ENCODE data around the gene EIF2B2. TPM values are rescaled to one million over a fixed set of nuclear protein-coding genes. Genes with fewer than 3 reads are reported as not detected.

Gene EIF2B2
- total RNA-seq, 2 experiments from 2014 or later, result 55.6 to 69.8 TPM

- POLR2A ChIA-PET, result interaction anchor here (0.5 kb wide), 1 partner anchor 92 kb away, joined by 3 read pairs; no protein-coding TSS in a partner anchor
- Mint-ChIP-seq H3K27me3 (no peaks in the 10 kb centered on the region), H3K4me1 (no peaks in the 10 kb centered on the region), H3K4me3 (no peak overlapping the region), H3K9me3 (ENCODE audit: low read depth) (no peaks in the 10 kb centered on the region), H3K27ac (no peak overlapping the region), H3K36me3 (ENCODE audit: low read depth) (peaks cover 40% of the 10 kb centered on the region)
- no peak for DNase-seq
- intact Hi-C loops (cut with DNase I, micrococcal nuclease), result no loop called here
- CTCF ChIA-PET, result interaction anchor here (0.8 to 1.2 kb wide), 4 partner anchors 16 to 69 kb away, joined by 3 to 5 read pairs (median 4); partner anchors contain the start of genes ACYP1 and EIF2B2
- ATAC-seq, result no peak
Measured at GRCh38 chr14:75018694-75019093, 16.0 kb downstream of the EIF2B2 start.

- peak; percentile 24 for DNase-seq
- Mint-ChIP-seq H3K4me1 (no peaks in the 10 kb centered on the region), H3K36me3 (ENCODE audit: low read depth) (peaks cover 27% of the 10 kb centered on the region), H3K27ac (no peak overlapping the region), H3K9me3 (ENCODE audit: low read depth) (no peaks in the 10 kb centered on the region), H3K4me3 (no peak overlapping the region), H3K27me3 (no peaks in the 10 kb centered on the region)
- ChIA-PET CTCF (interaction anchor here (0.7 to 2.1 kb wide), 9 partner anchors 9 to 162 kb away, joined by 3 to 8 read pairs (median 4); no protein-coding TSS in a partner anchor), POLR2A (no interaction called here)
- ATAC-seq, result peak; percentile 60
- intact Hi-C loops (cut with DNase I, micrococcal nuclease), result no loop called here
Measured at GRCh38 chr14:75022655-75023054, 19.9 kb downstream of the EIF2B2 start.

DNA sequence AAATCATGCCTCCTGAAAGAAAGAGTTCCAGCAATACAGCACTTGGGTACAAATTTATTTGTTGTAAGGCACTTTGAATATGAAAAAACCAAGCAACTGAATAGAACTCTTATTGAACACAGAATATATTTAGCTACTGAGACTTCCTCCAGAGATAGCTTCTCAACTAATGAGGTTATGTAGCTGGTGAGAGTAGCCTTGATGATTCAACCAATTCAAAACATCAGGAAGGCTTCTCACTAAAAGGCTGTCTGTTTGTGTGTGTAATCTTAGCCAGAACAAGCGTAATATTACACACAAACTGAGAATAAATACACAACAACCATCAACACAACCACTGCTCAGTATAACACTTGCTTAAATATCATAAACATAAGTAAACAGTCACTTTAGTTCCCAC lies 20.4 kb downstream of the EIF2B2 start:
- no peaks in the 10 kb centered on the region for H3K9me3 Mint-ChIP-seq (ENCODE audit: low read depth)
- H3K27ac Mint-ChIP-seq, result no peak overlapping the region
- H3K27me3 Mint-ChIP-seq, result no peaks in the 10 kb centered on the region
- intact Hi-C loops (cut with DNase I, micrococcal nuclease), result no loop called here
- ATAC-seq, result no peak
- peaks cover 29% of the 10 kb centered on the region for H3K36me3 Mint-ChIP-seq (ENCODE audit: low read depth)
- ChIA-PET POLR2A (no interaction called here), CTCF (interaction anchor here (0.6 to 2.1 kb wide), 9 partner anchors 10 to 162 kb away, joined by 3 to 8 read pairs (median 4); no protein-coding TSS in a partner anchor)
- H3K4me3 Mint-ChIP-seq, result no peak overlapping the region
- no peak for DNase-seq
- no peaks in the 10 kb centered on the region for H3K4me1 Mint-ChIP-seq

DNA sequence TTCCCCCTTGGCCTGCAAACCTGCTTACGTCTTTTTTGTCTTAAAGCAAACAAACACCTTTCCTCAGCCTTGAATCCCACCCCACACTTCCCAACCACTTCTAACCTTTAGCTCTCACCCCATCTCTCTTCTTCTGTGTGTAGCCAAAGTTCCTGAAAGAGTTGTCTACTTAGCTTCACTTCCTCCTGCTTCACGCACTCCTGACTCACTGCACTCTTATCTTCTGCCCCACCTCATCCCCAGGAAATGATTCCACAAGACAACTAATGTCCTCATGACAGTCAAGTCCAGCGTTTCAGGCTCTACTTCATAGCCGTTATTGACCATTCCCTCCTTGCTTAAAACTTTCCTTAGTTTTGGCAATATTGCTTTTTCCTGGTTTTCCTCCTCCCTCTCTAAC lies 22.4 kb downstream of the EIF2B2 start:
- intact Hi-C loops (cut with DNase I, micrococcal nuclease), result no loop called here
- ChIA-PET CTCF (interaction anchor here (0.7 to 0.9 kb wide), 3 partner anchors 25 to 171 kb away, joined by 3 read pairs; no protein-coding TSS in a partner anchor), POLR2A (no interaction called here)
- Mint-ChIP-seq H3K27me3 (no peaks in the 10 kb centered on the region), H3K9me3 (ENCODE audit: low read depth) (no peaks in the 10 kb centered on the region), H3K36me3 (ENCODE audit: low read depth) (peaks cover 24% of the 10 kb centered on the region), H3K4me1 (no peaks in the 10 kb centered on the region), H3K27ac (no peak overlapping the region), H3K4me3 (no peak overlapping the region)
- ATAC-seq (no peak), DNase-seq (no peak)

DNA sequence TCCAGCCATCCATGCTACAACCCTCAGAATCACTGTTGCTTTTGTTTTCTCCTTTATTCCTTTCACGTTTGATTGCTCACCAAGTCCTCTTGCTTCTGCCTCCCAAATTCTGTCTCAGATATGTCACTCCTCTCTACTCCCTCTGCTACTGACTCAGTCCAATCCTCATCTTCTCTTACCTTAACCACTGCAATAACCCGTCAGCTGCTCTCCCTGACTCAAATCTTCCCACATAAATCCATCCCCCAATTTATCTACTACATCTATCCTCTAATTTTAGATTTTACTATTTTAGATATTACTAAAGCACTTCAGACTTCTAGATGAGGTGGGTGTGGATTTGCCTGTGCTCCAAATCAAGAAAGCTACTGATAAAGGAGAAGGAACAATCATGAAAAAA lies 23.2 kb downstream of the EIF2B2 start:
- Mint-ChIP-seq H3K27me3 (no peaks in the 10 kb centered on the region), H3K4me3 (no peak overlapping the region), H3K27ac (no peak overlapping the region), H3K36me3 (ENCODE audit: low read depth) (peaks cover 23% of the 10 kb centered on the region), H3K9me3 (ENCODE audit: low read depth) (no peaks in the 10 kb centered on the region), H3K4me1 (no peaks in the 10 kb centered on the region)
- DNase-seq (no peak), ATAC-seq (no peak)
- CTCF ChIA-PET, result interaction anchor here (0.7 kb wide), 1 partner anchor 26 kb away, joined by 4 read pairs; no protein-coding TSS in a partner anchor
- POLR2A ChIA-PET, result no interaction called here
- intact Hi-C loops (cut with DNase I, micrococcal nuclease), result no loop called here

- CTCF ChIA-PET, result interaction anchor here (0.5 kb wide), 1 partner anchor 813 kb away, joined by 3 read pairs; no protein-coding TSS in a partner anchor
- no peak overlapping the region for H3K4me3 Mint-ChIP-seq
- no peak for DNase-seq
- H3K9me3 Mint-ChIP-seq (ENCODE audit: low read depth), result no peaks in the 10 kb centered on the region
- intact Hi-C loops (cut with DNase I, micrococcal nuclease), result no loop called here
- no peaks in the 10 kb centered on the region for H3K27me3 Mint-ChIP-seq
- no peaks in the 10 kb centered on the region for H3K4me1 Mint-ChIP-seq
- no peak overlapping the region for H3K27ac Mint-ChIP-seq
- H3K36me3 Mint-ChIP-seq (ENCODE audit: low read depth), result peaks cover 20% of the 10 kb centered on the region
- no peak for ATAC-seq
- POLR2A ChIA-PET, result no interaction called here
Measured at GRCh38 chr14:75030147-75030546, 27.4 kb downstream of the EIF2B2 start.

- no peak for ATAC-seq
- Mint-ChIP-seq H3K27ac (no peak overlapping the region), H3K4me1 (no peaks in the 10 kb centered on the region), H3K4me3 (no peak overlapping the region), H3K27me3 (no peaks in the 10 kb centered on the region), H3K36me3 (ENCODE audit: low read depth) (peaks cover 31% of the 10 kb centered on the region), H3K9me3 (ENCODE audit: low read depth) (no peaks in the 10 kb centered on the region)
- DNase-seq, result no peak
- POLR2A ChIA-PET, result no interaction called here
- intact Hi-C loops (cut with DNase I, micrococcal nuclease), result no loop called here
- CTCF ChIA-PET, result interaction anchor here (1.1 to 1.6 kb wide), 2 partner anchors 9 to 22 kb away, joined by 3 read pairs; no protein-coding TSS in a partner anchor
Measured at GRCh38 chr14:75032939-75033338, 30.2 kb downstream of the EIF2B2 start.

GRCh38 chr14:75040507-75040906 lies 37.8 kb downstream of the EIF2B2 start:
- H3K9me3 Mint-ChIP-seq (ENCODE audit: low read depth), result no peaks in the 10 kb centered on the region
- no peak overlapping the region for H3K27ac Mint-ChIP-seq
- intact Hi-C loops (cut with DNase I, micrococcal nuclease), result no loop called here
- H3K4me1 Mint-ChIP-seq, result peaks cover 17% of the 10 kb centered on the region
- DNase-seq (no peak), ATAC-seq (no peak)
- CTCF ChIA-PET, result no interaction called here
- POLR2A ChIA-PET, result interaction anchor here (0.6 kb wide), 1 partner anchor 100 kb away, joined by 3 read pairs; no protein-coding TSS in a partner anchor
- no peaks in the 10 kb centered on the region for H3K27me3 Mint-ChIP-seq
- H3K4me3 Mint-ChIP-seq, result no peak overlapping the region
- H3K36me3 Mint-ChIP-seq (ENCODE audit: low read depth), result peaks cover 39% of the 10 kb centered on the region

- no peaks in the 10 kb centered on the region for H3K9me3 Mint-ChIP-seq (ENCODE audit: low read depth)
- peaks cover 21% of the 10 kb centered on the region for H3K4me1 Mint-ChIP-seq
- ChIA-PET CTCF (no interaction called here), POLR2A (interaction anchor here (0.6 kb wide), 1 partner anchor 100 kb away, joined by 3 read pairs; no protein-coding TSS in a partner anchor)
- intact Hi-C loops (cut with DNase I, micrococcal nuclease), result no loop called here
- H3K4me3 Mint-ChIP-seq, result no peak overlapping the region
- ATAC-seq (no peak), DNase-seq (no peak)
- H3K27ac Mint-ChIP-seq, result no peak overlapping the region
- peaks cover 40% of the 10 kb centered on the region for H3K36me3 Mint-ChIP-seq (ENCODE audit: low read depth)
- no peaks in the 10 kb centered on the region for H3K27me3 Mint-ChIP-seq
Measured at GRCh38 chr14:75040959-75041358, 38.2 kb downstream of the EIF2B2 start.

DNA sequence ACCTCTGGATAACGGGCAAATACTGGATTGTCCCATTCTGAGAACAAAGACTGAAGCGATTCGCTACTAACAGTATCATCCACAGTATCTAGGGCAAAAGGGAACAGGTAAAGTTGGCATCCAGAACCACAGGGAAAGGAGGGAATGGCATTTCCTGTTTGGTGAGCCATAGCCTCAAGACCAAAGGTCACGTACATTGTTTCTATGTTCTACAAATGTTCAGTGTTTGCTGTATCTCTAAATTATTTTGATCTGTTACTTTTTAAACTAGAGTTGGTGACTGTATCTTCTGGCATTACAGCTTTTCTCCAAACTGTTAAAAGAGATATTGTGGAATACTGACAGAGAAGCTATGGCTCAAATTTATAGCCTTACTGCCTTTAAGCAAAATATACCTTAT lies 38.9 kb downstream of the EIF2B2 start:
- ChIA-PET CTCF (interaction anchor here (0.9 to 1.3 kb wide), 3 partner anchors 9 to 47 kb away, joined by 3 to 5 read pairs (median 3); no protein-coding TSS in a partner anchor), POLR2A (interaction anchor here (0.7 kb wide), 1 partner anchor 394 kb away, joined by 4 read pairs; no protein-coding TSS in a partner anchor)
- Mint-ChIP-seq H3K4me3 (no peak overlapping the region), H3K4me1 (peaks cover 27% of the 10 kb centered on the region), H3K36me3 (ENCODE audit: low read depth) (peaks cover 41% of the 10 kb centered on the region), H3K27me3 (no peaks in the 10 kb centered on the region), H3K27ac (no peak overlapping the region), H3K9me3 (ENCODE audit: low read depth) (no peaks in the 10 kb centered on the region)
- ATAC-seq (no peak), DNase-seq (no peak)
- intact Hi-C loops (cut with DNase I, micrococcal nuclease), result no loop called here

DNA sequence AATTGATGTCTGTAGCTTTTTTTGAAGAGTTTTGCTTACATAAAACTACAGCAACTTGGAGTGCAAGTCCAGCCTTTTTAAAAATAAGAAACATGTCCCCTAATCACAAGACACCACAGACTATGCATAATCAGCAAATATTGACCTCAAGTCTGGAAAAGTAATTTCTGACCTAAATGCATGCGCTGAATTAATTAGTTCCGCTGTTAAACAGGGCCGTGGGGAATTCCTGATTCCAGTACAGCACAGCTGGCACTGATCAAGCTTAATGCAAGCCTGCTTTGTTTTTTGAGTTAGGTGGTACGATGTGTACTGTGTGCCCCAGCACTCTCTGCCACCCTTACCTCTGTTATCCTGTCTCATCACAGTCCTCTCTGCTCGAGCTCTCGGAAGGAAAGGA lies 39.3 kb downstream of the EIF2B2 start:
- ChIA-PET CTCF (interaction anchor here (0.9 to 1.3 kb wide), 3 partner anchors 9 to 47 kb away, joined by 3 to 5 read pairs (median 3); no protein-coding TSS in a partner anchor), POLR2A (interaction anchor here (0.7 kb wide), 1 partner anchor 394 kb away, joined by 4 read pairs; no protein-coding TSS in a partner anchor)
- H3K4me1 Mint-ChIP-seq, result peaks cover 31% of the 10 kb centered on the region
- H3K9me3 Mint-ChIP-seq (ENCODE audit: low read depth), result no peaks in the 10 kb centered on the region
- intact Hi-C loops (cut with DNase I, micrococcal nuclease), result no loop called here
- no peaks in the 10 kb centered on the region for H3K27me3 Mint-ChIP-seq
- no peak for ATAC-seq
- H3K27ac Mint-ChIP-seq, result no peak overlapping the region
- DNase-seq, result no peak
- peaks cover 38% of the 10 kb centered on the region for H3K36me3 Mint-ChIP-seq (ENCODE audit: low read depth)
- H3K4me3 Mint-ChIP-seq, result no peak overlapping the region

- H3K36me3 Mint-ChIP-seq (ENCODE audit: low read depth), result peaks cover 48% of the 10 kb centered on the region
- H3K4me3 Mint-ChIP-seq, result peak overlapping the region; percentile 4
- intact Hi-C loops (cut with DNase I, micrococcal nuclease), result no loop called here
- H3K27me3 Mint-ChIP-seq, result no peaks in the 10 kb centered on the region
- H3K4me1 Mint-ChIP-seq, result peaks cover 49% of the 10 kb centered on the region
- peak; percentile 20 for ATAC-seq
- no peak for DNase-seq
- ChIA-PET POLR2A (no interaction called here), CTCF (interaction anchor here (0.5 to 2.7 kb wide), 6 partner anchors 21 to 265 kb away, joined by 3 to 8 read pairs (median 4); no protein-coding TSS in a partner anchor)
- peaks cover under 1% of the 10 kb centered on the region for H3K9me3 Mint-ChIP-seq (ENCODE audit: low read depth)
- H3K27ac Mint-ChIP-seq, result no peak overlapping the region
Measured at GRCh38 chr14:75044322-75044721, 41.6 kb downstream of the EIF2B2 start.

Data from activated CD4-positive, alpha-beta T cell treated with anti-CD3 and anti-CD28 coated beads for 36 hours (primary cell).